GM18498 (cell line): Measurements from ENCODE around the gene KRTAP5-1.
"Not testable (repeated sequence)": the region's sequence is repeated elsewhere in the genome, so short reads cannot be mapped to it uniquely, and the experiment has no call there.

Source experiments
- ATAC-seq: cut with Tn5 transposase; IDR thresholded peaks from one replicate; pipeline ENCODE4 v1.9.1; 2021; ENCODE audit warnings: mild to moderate bottlenecking, moderate library complexity; ENCODE audit not compliant: unreplicated experiment

The KRTAP5-1 gene, protein sequence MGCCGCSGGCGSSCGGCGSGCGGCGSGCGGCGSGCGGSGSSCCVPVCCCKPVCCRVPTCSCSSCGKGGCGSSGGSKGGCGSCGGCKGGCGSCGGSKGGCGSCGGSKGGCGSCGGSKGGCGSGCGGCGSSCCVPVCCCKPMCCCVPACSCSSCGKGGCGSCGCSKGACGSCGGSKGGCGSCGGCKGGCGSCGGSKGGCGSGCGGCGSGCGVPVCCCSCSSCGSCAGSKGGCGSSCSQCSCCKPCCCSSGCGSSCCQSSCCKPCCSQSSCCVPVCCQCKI

DNA sequence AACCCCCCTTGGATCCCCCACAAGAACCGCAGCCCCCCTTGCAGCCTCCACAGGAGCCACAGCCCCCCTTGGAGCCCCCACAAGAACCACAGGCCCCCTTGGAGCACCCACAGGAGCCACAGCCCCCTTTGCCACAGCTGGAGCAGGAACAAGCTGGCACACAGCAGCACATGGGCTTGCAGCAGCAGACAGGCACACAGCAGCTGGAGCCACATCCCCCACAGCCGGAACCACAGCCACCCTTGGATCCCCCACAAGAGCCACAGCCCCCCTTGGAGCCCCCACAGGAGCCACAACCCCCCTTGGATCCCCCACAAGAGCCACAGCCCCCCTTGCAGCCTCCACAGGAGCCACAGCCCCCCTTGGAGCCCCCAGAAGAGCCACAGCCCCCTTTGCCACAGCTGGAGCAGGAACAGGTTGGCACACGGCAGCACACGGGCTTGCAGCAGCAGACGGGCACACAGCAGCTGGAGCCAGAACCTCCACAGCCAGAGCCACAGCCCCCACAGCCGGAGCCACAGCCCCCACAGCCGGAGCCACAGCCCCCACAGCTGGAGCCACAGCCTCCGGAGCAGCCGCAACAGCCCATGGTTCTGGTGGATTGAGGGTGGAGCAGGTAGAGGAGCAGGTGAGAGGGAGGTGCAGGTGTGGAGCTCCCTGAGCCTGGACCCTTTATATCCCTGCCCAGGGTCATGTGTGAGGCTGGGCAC lies at the start of gene KRTAP5-1:
Gene KRTAP5-1, minus strand, starts transcription at position 623 of the 710 bp plus-strand sequence. Its CDS starts 34 bp downstream, at position 589.
- not testable (repeated sequence) for ATAC-seq

DNA sequence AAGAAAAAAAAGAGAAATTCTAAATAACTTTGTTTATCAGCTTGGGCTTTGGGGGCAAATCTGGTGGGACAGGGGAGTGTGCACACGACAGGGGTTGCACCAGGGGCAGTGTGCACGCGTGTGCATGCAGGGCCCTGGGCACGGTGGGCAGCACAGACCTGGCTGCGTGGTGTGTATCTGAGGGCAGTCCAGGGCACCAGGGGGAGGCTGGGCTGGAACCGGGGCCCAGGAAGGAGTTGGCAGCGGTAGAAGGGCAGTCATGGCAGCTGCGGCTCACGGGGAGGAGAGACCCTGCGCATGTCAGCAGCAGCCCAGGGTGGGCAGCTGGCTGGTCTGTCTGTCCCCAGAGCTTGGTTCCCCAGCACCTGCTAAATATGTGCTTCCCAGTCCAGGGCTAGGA lies 48.8 kb upstream of the KRTAP5-1 start:
- ATAC-seq = no peak

DNA sequence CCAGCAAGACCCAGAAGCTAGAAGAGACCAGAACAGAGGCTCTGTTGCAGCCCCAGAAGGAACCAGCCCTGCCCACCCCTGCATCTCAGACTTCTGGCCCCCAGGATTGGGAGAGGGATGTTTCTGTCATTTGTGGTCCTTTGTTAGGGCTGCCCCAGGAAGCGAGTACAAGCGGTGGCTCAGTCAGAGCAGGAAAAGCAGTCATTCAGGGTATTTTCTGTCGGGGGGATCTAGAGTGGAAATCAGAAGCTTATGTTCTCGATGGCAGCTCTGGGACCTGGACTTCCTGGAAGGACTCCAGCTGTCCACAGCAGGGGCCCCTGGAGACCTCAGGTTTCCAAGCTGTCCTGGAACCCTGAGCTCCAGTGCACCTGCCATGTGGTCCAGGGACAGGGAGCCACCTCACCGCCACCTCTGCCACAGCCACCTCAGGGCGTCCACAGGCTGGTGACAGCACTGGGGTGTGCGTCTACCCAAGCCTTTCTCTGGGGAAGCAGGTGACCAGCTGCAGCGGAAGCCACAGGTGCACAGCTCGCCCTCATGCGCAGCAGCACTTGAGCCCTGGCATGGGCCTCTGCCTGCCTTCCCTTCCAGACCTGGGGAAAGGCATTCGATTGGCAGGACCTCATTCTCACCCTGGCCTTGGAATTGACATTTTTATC lies 47.1 kb upstream of the KRTAP5-1 start:
- no peak for ATAC-seq

DNA sequence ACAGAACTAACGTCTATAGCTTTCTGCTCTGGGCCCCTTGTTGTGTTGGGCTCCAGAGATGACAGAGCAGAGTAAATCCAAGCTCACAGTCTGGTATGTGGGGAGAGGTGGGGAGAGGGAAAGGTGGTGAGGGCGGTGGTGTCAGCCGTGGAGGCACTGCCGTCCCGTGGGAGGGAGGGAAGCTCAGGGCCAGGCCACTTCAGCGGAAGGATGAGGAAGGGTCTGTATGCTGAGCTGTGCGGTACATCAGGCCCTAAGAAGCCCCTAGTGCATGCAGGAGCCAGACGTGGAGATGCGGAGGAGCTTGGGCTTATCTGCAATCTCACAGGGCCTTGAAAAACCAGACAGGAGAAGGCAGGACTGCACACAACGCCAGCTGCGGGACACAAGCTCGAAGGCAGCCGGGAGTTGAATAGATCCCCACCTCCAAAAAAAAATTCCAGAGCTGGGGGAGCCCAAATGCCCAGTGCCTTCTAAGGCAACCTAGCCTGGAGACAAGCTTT lies 46.0 kb upstream of the KRTAP5-1 start:
- ATAC-seq = no peak

DNA sequence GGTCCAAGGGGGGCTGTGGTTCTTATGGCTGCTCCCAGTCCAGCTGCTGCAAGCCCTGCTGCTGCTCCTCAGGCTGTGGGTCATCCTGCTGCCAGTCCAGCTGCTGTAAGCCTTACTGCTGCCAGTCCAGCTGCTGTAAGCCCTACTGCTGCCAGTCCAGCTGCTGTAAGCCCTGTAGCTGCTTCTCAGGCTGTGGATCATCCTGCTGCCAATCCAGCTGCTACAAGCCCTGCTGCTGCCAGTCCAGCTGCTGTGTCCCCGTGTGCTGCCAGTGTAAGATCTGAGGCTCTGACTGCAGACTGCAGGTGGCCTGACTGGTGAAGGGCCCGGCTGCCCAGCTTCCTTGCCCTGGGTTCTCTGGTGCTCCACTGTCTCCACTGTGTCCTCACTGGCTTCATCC lies 45.2 kb upstream of the KRTAP5-1 start:
- no peak for ATAC-seq

DNA sequence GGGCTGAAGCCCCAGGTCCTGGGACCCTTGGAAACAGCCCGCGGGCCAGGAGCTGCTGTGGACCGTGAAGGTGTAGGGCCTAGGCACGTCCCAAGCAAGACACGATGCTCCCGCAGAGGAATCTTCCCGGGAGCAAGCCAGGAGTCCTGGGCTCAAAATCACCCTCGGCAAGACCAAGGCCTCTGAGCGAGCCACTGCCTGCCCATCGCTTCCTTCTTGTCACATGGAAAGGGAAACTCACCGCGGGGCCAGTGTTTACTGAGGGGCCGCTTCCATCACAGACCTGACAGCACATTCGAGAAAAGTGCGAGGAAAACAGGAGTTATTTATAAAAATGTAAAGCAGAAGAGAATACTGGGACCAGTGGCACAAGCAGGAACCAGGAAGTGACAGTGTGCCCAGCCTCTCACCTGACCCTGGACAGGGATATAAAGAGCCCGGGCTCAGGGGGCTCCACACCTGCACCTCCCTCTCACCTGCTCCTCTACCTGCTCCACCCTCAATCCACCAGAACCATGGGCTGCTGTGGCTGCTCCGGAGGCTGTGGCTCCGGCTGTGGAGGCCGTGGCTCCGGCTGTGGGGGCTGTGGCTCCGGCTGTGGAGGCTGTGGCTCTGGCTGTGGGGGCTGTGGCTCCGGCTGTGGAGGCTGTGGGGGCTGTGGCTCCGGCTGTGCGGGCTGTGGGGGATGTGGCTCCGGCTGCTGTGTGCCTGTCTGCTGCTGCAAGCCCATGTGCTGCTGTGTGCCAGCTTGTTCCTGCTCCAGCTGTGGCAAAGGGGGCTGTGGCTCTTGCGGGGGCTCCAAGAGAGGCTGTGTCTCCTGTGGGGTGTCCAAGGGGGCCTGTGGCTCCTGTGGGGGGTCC lies 44.5 kb upstream of the KRTAP5-1 start, which contains the start of gene KRTAP5-5:
Gene KRTAP5-5, plus strand, starts transcription at position 450 of the 860 bp plus-strand sequence. Its CDS starts 66 bp downstream, at position 516.
- no peak for ATAC-seq

DNA sequence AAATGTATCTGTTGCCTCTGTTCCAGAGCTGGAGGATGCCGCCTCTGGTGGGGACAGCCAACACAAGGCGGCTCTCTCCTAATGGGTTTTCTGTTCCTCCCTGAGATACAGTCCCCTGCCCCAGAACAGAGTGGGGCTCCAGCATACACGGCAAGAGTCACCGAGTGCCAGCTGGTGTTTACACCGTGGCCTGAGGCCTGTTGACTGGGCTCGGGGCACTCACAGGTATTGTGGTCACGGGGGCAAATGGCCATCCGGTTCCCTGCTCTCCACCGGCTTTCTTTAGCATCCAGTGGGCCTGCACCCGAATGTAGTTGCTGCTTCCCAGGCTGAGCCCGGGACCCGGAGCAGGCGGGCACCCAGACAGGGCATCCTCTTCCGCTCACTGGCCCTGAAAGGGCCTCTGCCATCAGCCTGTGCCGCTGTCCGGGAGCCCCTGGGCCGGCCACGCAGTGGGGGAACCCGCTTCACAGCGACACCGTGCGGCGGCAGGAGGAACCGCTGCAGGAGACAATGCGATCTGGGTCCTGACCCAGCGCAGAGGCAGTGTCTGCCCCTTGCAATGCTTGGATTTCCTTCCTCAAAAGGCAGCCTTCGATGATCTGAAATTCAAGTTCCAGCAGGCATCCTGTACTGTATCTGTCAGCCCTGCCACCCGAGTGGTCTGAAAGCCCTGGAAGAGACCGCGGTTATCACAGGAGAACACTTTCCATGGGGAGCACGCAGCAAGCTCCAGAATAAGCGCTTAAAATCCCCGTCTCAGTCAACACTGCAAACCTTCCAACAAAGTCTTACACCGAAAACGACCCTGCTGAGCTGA lies 43.6 kb upstream of the KRTAP5-1 start:
- ATAC-seq = no peak

DNA sequence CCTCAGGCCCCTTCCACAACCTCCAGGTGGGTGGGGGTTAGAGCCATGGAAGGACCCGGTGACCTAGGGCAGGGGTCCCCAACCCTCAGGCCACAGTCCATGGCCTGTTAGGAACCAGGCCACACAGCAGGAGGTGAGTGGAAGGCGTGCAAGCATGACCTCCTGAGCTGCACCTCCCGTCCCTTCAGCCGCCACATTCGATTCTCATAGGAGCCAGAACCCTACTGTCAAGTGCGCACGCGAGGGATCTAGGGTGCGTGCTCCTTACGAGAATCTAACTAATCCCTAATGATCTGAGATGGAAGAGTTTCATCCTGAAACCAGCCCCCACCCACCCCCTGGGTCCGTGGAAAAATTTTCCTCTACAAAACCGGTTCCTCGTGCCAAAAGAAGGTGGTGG lies 40.5 kb upstream of the KRTAP5-1 start:
- no peak for ATAC-seq

DNA sequence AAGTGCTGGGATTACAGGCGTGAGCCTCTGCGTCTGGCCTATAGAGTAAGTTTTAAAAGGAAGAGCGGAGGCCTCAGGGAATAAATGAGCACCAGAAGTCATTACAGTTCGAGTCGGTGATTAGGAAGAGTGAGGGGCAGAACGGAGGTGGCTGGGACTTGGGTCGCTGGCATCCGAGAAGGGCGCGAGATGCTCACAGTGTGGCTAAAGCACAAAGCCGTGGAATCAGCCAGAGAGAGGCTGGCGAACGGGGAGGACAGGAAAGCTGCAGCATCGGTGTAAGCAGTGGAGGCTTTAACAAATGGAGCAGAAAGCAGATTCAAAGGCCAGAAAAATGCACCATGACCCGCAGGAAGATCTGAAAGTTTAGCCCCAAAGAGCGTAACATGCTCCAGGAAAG lies 39.5 kb upstream of the KRTAP5-1 start:
- no peak for ATAC-seq

DNA sequence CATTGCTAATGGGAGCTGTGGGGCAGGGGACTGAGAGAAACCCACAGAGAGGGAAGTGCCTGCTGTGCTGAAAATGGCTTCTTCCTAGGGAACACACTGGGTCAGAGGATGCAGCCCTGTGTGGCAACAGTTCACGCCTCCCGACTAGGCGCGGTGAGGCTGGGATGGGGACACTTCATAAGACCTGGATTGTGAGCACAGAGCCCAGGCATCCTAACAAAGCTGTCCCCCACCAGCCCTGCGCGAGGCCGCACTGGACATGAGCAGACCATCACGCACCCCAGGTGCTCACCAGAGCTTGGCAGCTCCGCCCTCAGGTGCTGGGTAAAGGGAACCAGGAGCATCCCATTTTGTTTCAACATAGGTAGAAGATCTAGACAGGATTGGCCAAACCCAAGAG lies 38.6 kb upstream of the KRTAP5-1 start:
- ATAC-seq = no peak

DNA sequence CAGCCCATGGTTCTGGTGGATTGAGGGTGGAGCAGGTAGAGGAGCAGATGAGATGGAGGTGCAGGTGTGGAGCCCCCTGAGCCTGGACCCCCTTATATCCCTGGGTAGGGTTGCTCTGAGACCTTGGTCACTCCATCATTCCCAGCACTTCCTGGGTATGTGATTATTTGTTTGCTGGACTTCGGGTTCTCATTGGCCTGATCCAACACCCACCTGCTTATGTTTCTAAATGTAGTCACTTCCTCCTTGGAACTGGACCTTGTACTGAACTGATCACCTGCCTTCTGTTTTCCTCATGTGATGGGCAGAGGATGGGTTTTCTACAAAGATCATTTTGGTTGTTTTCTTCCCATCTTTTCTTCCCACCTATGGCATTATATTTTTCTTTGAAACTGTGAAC lies 37.0 kb upstream of the KRTAP5-1 start, which contains the start of gene KRTAP5-4:
Gene KRTAP5-4, minus strand, starts transcription at position 53 of the 400 bp plus-strand sequence. Its CDS starts 45 bp downstream, at position 8.
- no peak for ATAC-seq

DNA sequence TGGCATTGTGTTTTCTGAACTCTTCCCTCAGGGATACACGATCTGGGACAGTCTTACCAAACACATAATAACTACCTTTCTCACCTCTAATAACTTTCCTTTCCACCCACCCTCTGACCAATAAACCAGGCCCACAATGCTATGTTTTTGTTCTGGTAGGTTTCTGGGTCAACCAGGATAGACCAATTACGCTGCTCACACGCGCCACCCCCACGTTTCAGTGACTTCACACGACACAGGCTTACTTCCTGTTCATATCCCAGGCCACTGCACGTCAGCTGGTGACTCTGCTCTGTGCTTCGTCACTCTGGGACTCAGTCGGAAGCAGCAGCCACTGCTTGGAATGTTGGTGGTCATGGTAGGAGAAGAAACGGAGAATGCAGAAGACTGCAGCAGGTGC lies 34.4 kb upstream of the KRTAP5-1 start:
- ATAC-seq = no peak

DNA sequence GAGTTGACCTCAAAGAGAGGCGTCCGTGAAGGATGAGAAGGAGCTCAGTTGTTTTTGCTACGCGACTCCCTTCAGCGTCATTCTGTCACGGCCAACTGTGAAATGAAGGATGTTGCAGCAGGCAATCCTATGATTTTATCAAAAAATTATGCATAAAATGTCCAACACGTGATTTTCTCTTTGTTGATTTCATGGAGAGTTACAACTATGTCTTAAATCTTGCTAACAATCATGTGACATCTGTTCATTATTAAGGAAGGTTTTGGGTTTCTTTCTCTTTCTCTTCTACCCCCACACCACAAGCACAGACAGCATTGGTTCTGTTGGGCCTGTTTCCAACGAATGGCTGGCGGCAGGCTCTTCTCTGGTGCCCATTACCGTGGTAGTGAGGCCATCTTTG lies 33.1 kb upstream of the KRTAP5-1 start:
- no peak for ATAC-seq

DNA sequence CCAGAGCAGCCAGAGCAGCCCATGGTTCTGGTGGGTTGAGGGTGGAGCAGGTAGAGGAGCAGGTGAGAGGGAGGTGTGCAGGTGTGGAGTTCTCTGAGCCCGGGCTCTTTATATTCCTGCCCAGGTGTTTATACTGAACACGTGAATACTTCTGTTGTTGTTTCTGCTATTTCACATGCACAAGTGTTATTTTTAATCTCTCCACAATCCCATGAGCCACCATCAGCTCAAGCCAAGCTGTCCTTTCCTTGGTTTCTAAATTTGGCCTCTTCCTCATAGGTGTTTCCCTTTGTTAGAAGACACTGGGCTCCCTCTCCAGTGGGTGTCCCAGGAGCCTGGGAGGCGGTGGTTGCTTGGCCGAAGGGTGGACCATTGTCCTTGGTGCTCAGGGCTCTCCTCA lies 23.3 kb upstream of the KRTAP5-1 start, which contains the start of gene KRTAP5-3:
Gene KRTAP5-3, minus strand, starts transcription at position 101 of the 400 bp plus-strand sequence. Its CDS starts 78 bp downstream, at position 23.
- ATAC-seq = no peak

DNA sequence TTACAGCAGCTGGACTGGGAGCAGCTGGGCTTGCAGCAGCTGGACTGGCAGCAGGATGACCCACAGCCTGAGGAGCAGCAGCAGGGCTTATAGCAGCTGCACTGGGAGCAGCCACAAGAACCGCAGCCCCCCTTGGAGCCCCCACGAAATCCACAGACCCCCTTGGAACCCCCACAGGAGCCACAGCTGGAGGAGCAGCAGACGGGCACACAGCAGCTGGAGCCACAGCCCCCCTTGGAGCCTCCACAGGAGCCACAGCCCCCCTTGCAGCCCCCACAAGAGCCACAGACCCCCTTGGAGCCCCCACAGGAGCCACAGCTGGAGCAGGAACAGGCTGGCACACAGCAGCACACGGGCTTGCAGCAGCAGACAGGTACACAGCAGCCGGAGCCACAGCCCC lies 22.8 kb upstream of the KRTAP5-1 start:
- ATAC-seq = not testable (repeated sequence)

DNA sequence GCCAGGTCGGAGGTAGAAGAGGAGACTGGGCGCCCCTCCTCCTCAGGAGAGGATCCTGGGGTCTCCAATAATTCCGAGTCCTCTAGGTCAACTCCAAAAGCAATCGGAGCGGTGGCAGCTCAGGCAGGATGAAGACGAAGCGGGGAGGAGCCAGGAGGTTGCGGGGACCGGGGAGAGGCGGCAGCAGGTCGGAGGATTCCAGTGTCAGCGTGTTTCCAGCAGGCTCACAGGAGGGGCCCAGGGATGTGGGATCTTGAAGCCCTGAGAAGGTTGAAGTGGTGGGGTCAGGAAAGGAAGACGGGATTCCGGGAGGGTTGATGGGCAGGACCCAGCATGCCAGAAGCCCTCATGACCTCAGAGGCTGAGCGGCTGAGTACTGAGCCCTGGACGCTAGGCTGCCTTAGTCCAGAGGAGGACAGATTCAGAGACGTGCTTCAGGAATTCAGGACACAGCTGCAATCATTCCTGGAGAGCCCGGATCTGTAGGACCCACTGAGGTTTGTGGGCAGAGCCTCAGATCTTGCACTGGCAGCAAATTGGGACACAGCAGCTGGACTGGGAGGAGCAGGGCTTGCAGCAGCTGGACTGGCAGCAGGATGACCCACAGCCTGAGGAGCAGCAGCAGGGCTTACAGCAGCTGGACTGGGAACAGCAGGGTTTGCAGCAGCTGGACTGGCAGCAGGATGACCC lies 22.2 kb upstream of the KRTAP5-1 start:
- not testable (repeated sequence) for ATAC-seq

DNA sequence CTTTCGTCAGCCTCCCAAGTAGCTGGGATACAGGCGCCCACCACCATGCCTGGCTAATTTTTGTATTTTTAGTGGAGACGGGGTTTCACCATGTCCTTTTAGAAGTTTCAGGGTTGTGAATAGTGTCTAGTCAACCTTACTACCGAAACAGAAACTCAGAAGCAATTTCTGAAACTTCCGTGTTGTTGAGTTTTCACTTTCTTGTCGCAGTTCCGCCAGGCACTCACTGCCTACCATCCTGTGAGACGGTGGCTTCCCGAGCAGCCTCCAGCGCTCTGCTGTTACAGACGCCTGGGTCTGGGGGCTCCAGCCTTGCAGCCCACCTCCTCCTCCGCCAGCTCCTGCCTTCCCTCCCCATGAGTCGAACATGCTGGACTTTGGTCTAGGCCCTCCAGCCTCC lies 20.8 kb upstream of the KRTAP5-1 start:
- peak; percentile 91 for ATAC-seq

DNA sequence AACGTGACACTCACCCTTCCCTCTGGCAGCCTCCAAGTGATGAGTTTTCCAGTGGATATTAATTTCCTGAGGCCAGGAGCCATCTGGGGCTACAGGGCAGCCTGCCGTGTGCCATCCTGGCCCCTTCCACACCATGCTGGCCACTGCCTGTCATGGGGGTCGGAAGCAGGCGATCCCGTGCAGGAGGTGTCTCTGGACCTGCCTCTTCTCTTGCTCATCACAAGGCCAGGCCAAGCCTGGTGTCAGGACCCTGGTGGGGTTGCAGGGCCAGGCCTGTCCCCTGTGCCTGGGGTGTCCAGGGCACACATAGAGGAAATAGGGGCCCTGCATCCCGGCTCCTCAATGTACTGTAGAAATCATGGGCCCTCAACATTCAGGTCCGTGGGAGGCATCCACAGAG lies 19.6 kb upstream of the KRTAP5-1 start:
- no peak for ATAC-seq

DNA sequence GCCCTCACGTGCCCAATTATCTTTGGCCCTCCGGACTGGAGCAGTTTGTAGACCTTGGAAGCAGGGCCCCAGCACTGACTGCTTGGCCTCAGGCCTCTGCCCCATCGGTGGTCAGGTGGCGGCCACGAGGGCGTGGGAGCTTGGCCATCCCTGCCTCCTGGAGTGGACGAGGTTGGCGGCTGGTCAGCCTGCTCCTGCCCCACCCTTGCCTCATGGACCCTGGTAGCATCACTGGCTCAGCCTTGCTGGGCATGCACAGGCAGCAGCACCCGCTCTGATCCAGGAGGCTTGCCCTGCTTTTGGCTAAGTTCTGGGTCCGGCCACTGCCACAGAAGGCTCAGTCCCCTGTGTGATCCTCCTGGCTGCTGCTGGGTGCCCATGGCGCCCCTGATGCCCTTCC lies 19.1 kb upstream of the KRTAP5-1 start:
- no peak for ATAC-seq
